Measurements from ENCODE around the gene H1-8. TPM values are rescaled to one million over a fixed set of nuclear protein-coding genes. Genes with fewer than 3 reads are reported as not detected.
A peak's percentile ranks its signal among the peaks of the same experiment; 100 is the strongest.

The H1-8 gene
- total RNA-seq, 4 donors from 2014 or later: not detected

DNA sequence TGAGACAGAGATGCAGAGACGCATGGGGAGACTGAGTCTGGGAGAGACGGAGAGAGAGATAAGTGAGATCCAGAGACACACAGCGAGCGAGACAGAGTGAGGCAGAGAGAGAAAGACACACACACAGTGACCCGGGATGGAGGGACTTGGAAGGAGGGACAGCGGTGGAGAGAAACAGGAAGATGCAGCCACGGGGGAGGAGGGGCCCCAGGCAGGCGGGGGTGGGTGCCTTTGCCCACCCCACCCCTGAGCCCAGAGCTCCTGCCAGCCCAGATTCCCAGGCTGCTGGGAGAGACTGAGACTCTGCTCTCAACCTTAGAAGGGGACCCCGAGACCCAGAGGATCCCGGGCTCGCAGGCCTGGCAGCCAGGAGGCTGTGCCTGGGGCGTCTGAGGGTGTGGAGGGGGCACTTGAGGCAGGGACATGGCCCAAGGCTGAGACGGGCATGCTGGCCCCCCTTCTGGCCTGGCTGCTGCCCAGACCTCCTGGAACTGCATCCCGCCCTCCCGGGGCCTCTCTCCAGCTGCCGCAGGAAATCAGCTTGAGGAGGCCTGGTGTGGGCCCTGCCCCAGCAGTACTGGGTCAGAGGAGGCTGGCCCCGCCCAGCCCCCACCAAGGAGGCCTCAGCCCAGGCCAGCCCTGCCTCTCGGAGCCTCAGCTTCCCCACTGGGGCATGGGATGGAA, 18.1 kb downstream of the H1-8 start:
- H3K9me3 ChIP-seq: no peaks in the 10 kb centered on the region
- in situ Hi-C loops (cut with MboI; ENCODE audit: low pct_ligation_motif_present in 1 of 4, low pct_unique_long_range_greater_than_20kb in 1 of 4, low sequenced_read_pairs in 3 of 4): no loop called here
- H3K36me3 ChIP-seq: no peaks in the 10 kb centered on the region
- DNase-seq: peak; percentile 57
- H3K27me3 ChIP-seq: no peaks in the 10 kb centered on the region
- TF ChIP-seq, protein P1, sequence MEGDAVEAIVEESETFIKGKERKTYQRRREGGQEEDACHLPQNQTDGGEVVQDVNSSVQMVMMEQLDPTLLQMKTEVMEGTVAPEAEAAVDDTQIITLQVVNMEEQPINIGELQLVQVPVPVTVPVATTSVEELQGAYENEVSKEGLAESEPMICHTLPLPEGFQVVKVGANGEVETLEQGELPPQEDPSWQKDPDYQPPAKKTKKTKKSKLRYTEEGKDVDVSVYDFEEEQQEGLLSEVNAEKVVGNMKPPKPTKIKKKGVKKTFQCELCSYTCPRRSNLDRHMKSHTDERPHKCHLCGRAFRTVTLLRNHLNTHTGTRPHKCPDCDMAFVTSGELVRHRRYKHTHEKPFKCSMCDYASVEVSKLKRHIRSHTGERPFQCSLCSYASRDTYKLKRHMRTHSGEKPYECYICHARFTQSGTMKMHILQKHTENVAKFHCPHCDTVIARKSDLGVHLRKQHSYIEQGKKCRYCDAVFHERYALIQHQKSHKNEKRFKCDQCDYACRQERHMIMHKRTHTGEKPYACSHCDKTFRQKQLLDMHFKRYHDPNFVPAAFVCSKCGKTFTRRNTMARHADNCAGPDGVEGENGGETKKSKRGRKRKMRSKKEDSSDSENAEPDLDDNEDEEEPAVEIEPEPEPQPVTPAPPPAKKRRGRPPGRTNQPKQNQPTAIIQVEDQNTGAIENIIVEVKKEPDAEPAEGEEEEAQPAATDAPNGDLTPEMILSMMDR (IDR thresholded peaks at IDR 0.05): no peak
- TF ChIP-seq POLR2AphosphoS5 (IDR thresholded peaks at IDR 0.05): peak in 2 of 3 donors; percentile 26 to 44
- WGBS, 2 donors (ENCODE audit: low coverage in 1 of 2): 56 to 71% methylated on average over 6 to 8 of the region's 18 CpGs
- no peak overlapping the region for H3K4me3 ChIP-seq
- peak overlapping the region; percentile 80 to 88 (median 84) for H3K27ac ChIP-seq
- H3K4me1 ChIP-seq: peaks cover 10 to 41% (median 23%) of the 10 kb centered on the region in 4 donors
- intact Hi-C loops (cut with DNase I; ENCODE audit: low total_unique reads): no loop called here

DNA sequence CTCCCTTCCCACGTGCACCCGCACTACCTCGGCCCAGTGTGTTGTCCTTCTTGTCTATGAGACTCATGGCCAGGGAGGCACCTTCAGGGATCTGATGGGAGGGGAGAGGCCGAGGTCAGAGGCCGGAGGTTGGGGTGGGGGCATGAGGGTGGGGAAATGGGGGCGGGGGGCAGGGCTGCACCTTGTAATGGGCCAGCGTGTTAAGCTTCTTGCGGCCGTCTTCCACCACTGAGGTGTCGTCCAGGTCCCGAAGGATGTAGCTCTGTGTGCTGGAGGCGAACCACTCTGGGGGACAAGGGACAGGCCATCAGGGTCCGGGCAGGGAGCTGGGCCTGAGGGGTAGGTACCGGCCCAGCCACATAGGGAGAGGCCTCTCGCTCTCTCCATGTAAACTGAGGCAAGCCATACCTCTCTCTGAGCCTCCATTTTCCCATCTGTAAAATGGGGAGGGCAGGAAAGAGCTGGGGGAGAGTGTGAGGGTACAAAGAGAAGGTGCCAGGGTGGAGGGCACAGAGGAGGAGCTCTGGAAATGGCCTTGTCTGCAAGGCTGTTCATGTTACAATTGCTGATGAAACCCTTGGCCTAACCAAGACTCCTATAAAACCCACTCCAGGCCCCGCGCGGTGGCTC, 18.8 kb downstream of the H1-8 start:
- in situ Hi-C loops (cut with MboI; ENCODE audit: low pct_ligation_motif_present in 1 of 4, low pct_unique_long_range_greater_than_20kb in 1 of 4, low sequenced_read_pairs in 3 of 4): no loop called here
- H3K27me3 ChIP-seq: no peaks in the 10 kb centered on the region
- DNase-seq: no peak
- intact Hi-C loops (cut with DNase I; ENCODE audit: low total_unique reads): no loop called here
- H3K9me3 ChIP-seq: no peaks in the 10 kb centered on the region
- H3K4me1 ChIP-seq: peaks cover 10 to 41% (median 23%) of the 10 kb centered on the region in 4 donors
- peak overlapping the region; percentile 80 to 88 (median 84) for H3K27ac ChIP-seq
- 88 to 96% methylated on average over 3 to 15 of the region's 18 CpGs for WGBS, 2 donors (ENCODE audit: low coverage in 1 of 2)
- H3K36me3 ChIP-seq: no peaks in the 10 kb centered on the region
- no peak overlapping the region for H3K4me3 ChIP-seq
- TF ChIP-seq POLR2AphosphoS5 (IDR thresholded peaks at IDR 0.05): no peak
- no peak for TF ChIP-seq POLR2A (IDR thresholded peaks at IDR 0.05)
- TF ChIP-seq, protein P1 (IDR thresholded peaks at IDR 0.05): no peak
- TF ChIP-seq EP300 (IDR thresholded peaks at IDR 0.05; ENCODE audit: low read depth): no peak

DNA sequence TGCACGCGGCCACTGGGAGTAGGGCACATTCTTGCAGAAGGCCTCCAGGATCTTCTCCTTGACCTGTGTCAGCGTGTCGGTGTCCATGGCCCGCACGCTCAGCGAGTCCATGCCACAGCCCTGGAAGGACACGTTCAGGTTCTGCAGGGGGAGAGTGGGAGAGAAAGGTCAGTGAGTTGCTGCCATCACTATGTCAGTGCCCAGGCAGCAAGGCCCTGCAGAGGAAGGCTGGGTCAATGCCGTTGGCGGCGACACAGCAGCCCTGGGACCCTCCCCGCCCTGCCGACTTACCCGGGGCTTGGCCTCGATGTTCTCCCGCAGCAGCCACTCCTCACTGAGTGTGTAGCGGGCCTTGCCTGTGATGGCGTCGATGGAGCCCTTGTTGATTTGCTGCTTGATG, 19.8 kb downstream of the H1-8 start:
- Histone ChIP-seq H3K4me3 (no peak overlapping the region), H3K27me3 (no peaks in the 10 kb centered on the region), H3K9me3 (no peaks in the 10 kb centered on the region), H3K36me3 (no peaks in the 10 kb centered on the region), H3K27ac (no peak overlapping the region), H3K4me1 (peaks cover 10 to 41% (median 21%) of the 10 kb centered on the region in 4 donors)
- in situ Hi-C loops (cut with MboI; ENCODE audit: low pct_ligation_motif_present in 1 of 4, low pct_unique_long_range_greater_than_20kb in 1 of 4, low sequenced_read_pairs in 3 of 4): no loop called here
- TF ChIP-seq POLR2A (IDR thresholded peaks at IDR 0.05) (no peak), EP300 (IDR thresholded peaks at IDR 0.05; ENCODE audit: low read depth) (no peak), POLR2AphosphoS5 (IDR thresholded peaks at IDR 0.05) (no peak)
- TF ChIP-seq, protein P1 (IDR thresholded peaks at IDR 0.05): no peak
- DNase-seq: no peak
- WGBS, 2 donors (ENCODE audit: low coverage in 1 of 2): 92 to 93% methylated on average over 2 to 19 of the region's 19 CpGs
- intact Hi-C loops (cut with DNase I; ENCODE audit: low total_unique reads): no loop called here

DNA sequence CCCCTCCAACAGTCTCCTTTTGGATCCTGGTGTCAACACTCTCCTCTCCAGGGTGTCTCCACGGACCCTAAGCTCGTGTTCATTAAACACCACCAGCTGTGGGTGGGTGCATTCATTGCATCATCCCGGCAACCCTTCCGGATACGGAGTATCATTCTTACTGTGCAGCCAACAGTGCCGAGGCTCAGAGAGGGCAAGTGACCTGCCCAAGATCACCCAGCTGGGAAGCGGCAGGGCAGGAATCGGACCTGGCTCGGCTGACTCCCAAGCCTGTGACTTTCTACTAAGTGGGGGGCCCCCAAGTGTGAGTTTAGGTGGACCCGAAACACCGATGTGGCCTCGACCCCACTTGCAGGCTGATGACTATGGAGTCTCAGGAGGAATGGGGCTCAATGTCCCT, 20.4 kb downstream of the H1-8 start:
- no peaks in the 10 kb centered on the region for H3K9me3 ChIP-seq
- TF ChIP-seq EP300 (IDR thresholded peaks at IDR 0.05; ENCODE audit: low read depth) (no peak), POLR2AphosphoS5 (IDR thresholded peaks at IDR 0.05) (no peak), POLR2A (IDR thresholded peaks at IDR 0.05) (no peak)
- TF ChIP-seq, protein P1 (IDR thresholded peaks at IDR 0.05): no peak
- WGBS, 2 donors (ENCODE audit: low coverage in 1 of 2): 95% methylated on average over 12 of the region's 12 CpGs; no CpG with 5 or more reads in 1 of the 2 donors
- no peak overlapping the region for H3K4me3 ChIP-seq
- peak overlapping the region in 1 of 4 donors; percentile 35 for H3K27ac ChIP-seq
- no peaks in the 10 kb centered on the region for H3K27me3 ChIP-seq
- in situ Hi-C loops (cut with MboI; ENCODE audit: low pct_ligation_motif_present in 1 of 4, low pct_unique_long_range_greater_than_20kb in 1 of 4, low sequenced_read_pairs in 3 of 4) (no loop called here), intact Hi-C loops (cut with DNase I; ENCODE audit: low total_unique reads) (no loop called here)
- no peaks in the 10 kb centered on the region for H3K36me3 ChIP-seq
- peaks cover 10 to 40% (median 18%) of the 10 kb centered on the region in 4 donors for H3K4me1 ChIP-seq
- no peak for DNase-seq

Measured in transverse colon (tissue), 4 donors.